OCI-LY1 (cell line): ENCODE results near the gene MICU1.
A peak's percentile ranks its signal among the peaks of the same experiment; 100 is the strongest.
"Not testable (repeated sequence)": the region's sequence is repeated elsewhere in the genome, so short reads cannot be mapped to it uniquely, and the experiment has no call there.

Source experiments
- H2AFZ ChIP-seq: fragments of 200-600 bp; sonication (generic), shearing (Covaris generic); 2 replicates; pipeline ENCODE4 v1.6.0; 2014; ENCODE audit warnings: antibody characterized with exemption, mild to moderate bottlenecking, low read length
- H3F3A ChIP-seq: fragments of 200-600 bp; sonication (generic), shearing (Covaris generic); 2 replicates; pipeline ENCODE4 v1.6.0; 2014; ENCODE audit warnings: mild to moderate bottlenecking, antibody characterized with exemption, low read length, moderate library complexity; ENCODE audit not compliant: insufficient read depth
- H3K27ac ChIP-seq: fragments of 200-600 bp; sonication (generic); 2 replicates; pipeline ENCODE4 v1.5.1; 2014; ENCODE audit warnings: low read length, mixed run types, mild to moderate bottlenecking, low read depth; ENCODE audit not compliant: poor library complexity, severe bottlenecking
- H3K27me3 ChIP-seq: fragments of 200-600 bp; sonication (generic); 2 replicates; pipeline ENCODE4 v1.6.0; 2014; ENCODE audit warnings: antibody characterized with exemption, mild to moderate bottlenecking, low read length, moderate library complexity; ENCODE audit not compliant: insufficient read depth
- H3K36me3 ChIP-seq: fragments of 200-600 bp; sonication (generic); 2 replicates; pipeline ENCODE4 v1.6.1; 2014; ENCODE audit warnings: mild to moderate bottlenecking, antibody characterized with exemption, low read length, moderate library complexity, mixed read lengths; ENCODE audit not compliant: insufficient read depth
- H3K4me1 ChIP-seq: fragments of 200-600 bp; sonication (generic); 2 replicates; pipeline ENCODE4 v1.5.1; 2014; ENCODE audit warnings: mild to moderate bottlenecking, low read length, moderate library complexity; ENCODE audit not compliant: insufficient read depth, severe bottlenecking
- H3K4me2 ChIP-seq: fragments of 200-600 bp; sonication (generic), shearing (Covaris generic); 2 replicates; pipeline ENCODE4 v1.6.1; 2014; ENCODE audit warnings: low read length
- H3K4me3 ChIP-seq: fragments of 200-600 bp; sonication (generic); 2 replicates; pipeline ENCODE4 v1.5.1; 2014; ENCODE audit warnings: low read length, low read depth, mild to moderate bottlenecking, mixed read lengths; ENCODE audit not compliant: poor library complexity, severe bottlenecking
- H3K79me2 ChIP-seq: fragments of 200-600 bp; shearing (Covaris generic); 2 replicates; pipeline ENCODE4 v1.6.1; 2016; ENCODE audit warnings: mixed run types, low read length, mixed read lengths; ENCODE audit not compliant: insufficient read depth
- H3K9ac ChIP-seq: fragments of 200-600 bp; sonication (generic), shearing (Covaris generic); 2 replicates; pipeline ENCODE4 v1.6.1; 2014; ENCODE audit warnings: mild to moderate bottlenecking, low read length, mixed read lengths
- H3K9me2 ChIP-seq: fragments of 200-600 bp; sonication (generic), shearing (Covaris generic); 2 replicates; pipeline ENCODE4 v1.6.1; 2014; ENCODE audit warnings: low read depth, mild to moderate bottlenecking, low read length, mixed read lengths
- H3K9me3 ChIP-seq: fragments of 200-600 bp; shearing (Covaris generic); 2 replicates; pipeline ENCODE4 v1.6.1; 2014; ENCODE audit warnings: low read length, mixed read lengths
- H4K20me1 ChIP-seq: fragments of 200-600 bp; sonication (generic), shearing (Covaris generic); 2 replicates; pipeline ENCODE4 v1.6.0; 2016; ENCODE audit warnings: mild to moderate bottlenecking, low read length; ENCODE audit not compliant: insufficient read depth
- EZH2 ChIP-seq: fragments of 200-600 bp; sonication (generic), shearing (Covaris generic); IDR thresholded peaks from 2 replicates; pipeline ENCODE4 v1.8.0; 2017; ENCODE audit warnings: borderline replicate concordance, mixed run types, mild to moderate bottlenecking, antibody characterized with exemption, low read length, moderate library complexity, mixed read lengths
- TF ChIP-seq, protein P1 (sequence below): fragments of 200-600 bp; sonication (generic), shearing (Covaris generic); IDR thresholded peaks from 2 replicates; pipeline ENCODE4 v1.5.1; 2017; ENCODE audit warnings: mild to moderate bottlenecking, antibody characterized with exemption, low read length, moderate library complexity, mixed read lengths

Gene MICU1

DNA sequence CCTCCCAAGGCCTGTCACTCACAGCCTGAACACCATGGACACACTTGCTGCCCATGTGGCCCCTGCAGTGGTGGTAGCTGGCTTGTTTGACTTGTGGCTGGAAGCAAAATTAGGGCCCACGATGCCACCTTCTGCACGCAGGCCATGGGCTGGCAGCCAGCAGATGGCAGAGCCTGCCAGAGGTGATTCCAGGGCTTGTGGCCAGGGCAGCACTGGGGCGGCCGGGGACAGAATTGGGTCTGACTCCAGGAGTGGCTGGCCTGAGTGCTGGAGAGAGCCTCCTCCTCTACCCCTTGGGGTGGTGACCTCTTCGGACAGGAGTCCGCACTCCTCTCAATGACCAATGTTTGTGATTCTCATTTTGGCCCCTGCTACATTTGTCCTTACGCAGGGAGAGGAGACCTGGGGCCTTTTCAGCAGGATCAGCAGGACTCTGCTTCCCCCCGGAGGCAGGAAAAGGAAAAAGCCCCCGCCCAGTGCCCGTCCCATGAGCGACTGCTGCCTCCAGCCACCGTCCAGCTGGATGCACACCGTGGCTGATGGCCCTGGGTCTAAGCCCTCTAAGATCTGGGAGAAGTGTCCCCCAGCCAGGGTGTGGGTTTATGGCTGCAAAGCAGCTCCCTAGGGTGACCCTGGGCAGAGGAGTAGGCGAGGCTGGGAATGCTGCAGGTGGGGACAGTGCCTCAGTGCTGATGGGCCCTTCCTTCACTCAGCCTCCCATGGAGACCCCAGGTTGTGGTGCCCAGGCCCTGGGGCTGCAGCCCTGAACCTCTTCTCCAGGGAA lies 297.6 kb downstream of the MICU1 start:
- no peaks in the 10 kb centered on the region for H3K9me3 ChIP-seq
- no peak overlapping the region for H2AFZ ChIP-seq
- no peaks in the 10 kb centered on the region for H3K27me3 ChIP-seq
- H3K4me1 ChIP-seq, result peaks cover 61% of the 10 kb centered on the region
- H3K4me3 ChIP-seq, result no peak overlapping the region
- H4K20me1 ChIP-seq, result no peaks in the 10 kb centered on the region
- peak overlapping the region; percentile 63; the same call in 1 of the 2 replicates for H3K4me2 ChIP-seq
- no peaks in the 10 kb centered on the region for H3K79me2 ChIP-seq
- TF ChIP-seq EZH2, result no peak
- TF ChIP-seq, protein P1, sequence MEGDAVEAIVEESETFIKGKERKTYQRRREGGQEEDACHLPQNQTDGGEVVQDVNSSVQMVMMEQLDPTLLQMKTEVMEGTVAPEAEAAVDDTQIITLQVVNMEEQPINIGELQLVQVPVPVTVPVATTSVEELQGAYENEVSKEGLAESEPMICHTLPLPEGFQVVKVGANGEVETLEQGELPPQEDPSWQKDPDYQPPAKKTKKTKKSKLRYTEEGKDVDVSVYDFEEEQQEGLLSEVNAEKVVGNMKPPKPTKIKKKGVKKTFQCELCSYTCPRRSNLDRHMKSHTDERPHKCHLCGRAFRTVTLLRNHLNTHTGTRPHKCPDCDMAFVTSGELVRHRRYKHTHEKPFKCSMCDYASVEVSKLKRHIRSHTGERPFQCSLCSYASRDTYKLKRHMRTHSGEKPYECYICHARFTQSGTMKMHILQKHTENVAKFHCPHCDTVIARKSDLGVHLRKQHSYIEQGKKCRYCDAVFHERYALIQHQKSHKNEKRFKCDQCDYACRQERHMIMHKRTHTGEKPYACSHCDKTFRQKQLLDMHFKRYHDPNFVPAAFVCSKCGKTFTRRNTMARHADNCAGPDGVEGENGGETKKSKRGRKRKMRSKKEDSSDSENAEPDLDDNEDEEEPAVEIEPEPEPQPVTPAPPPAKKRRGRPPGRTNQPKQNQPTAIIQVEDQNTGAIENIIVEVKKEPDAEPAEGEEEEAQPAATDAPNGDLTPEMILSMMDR, result peak; percentile 46; the same call in 1 of the 2 replicates
- H3K9me2 ChIP-seq, result no peaks in the 10 kb centered on the region
- 0 out of 2 replicates have a peak, but pooled peaks cover 2% of the 10 kb centered on the region for H3F3A ChIP-seq
- H3K27ac ChIP-seq, result peak overlapping the region; percentile 97
- no peaks in the 10 kb centered on the region for H3K36me3 ChIP-seq
- H3K9ac ChIP-seq, result peak overlapping the region; percentile 72; the same call in 1 of the 2 replicates

DNA sequence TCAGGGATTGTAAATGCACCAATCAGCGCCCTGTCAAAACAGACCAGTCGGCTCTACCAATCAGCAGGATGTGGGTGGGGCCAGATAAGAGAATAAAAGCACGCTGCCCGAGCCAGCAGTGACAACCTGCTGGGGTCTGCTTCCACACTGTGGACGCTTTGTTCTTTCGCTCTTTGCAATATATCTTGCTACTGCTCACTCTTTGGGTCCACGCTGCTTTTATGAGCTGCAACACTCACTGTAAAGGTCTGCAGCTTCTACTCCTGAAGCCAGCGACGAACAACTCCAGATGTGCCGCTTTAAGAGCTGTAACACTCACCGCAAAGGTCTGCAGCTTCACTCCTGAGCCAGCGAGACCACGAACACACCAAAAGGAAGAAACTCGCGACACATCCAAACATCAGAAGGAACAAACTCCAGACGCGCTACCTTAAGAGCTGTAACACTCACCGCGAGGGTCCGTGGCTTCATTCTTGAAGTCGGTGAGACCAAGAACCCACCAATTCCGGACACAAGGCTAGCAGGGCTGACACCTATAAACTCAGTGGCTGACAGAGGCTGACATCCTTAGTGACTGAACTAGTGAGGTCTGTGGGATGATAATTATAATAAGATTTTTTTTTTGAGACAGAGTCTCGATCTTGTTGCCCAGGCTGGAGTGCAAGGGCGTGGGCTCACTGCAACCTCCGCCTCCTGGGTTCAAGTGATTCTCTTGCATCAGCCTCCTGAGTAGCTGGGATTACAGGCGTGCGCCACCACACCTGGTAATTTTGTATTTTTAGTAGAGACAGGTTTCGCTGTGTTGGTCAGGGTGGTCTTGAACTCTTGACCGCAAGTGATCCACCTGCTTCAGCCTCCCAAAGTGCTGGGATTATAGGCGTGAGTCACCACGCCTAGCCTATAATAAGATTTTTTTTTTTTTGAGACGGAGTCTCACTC lies 298.9 kb downstream of the MICU1 start:
- H3K36me3 ChIP-seq, H3K9me3 ChIP-seq, H3F3A ChIP-seq, H3K4me2 ChIP-seq, H3K9me2 ChIP-seq, H4K20me1 ChIP-seq, H3K27me3 ChIP-seq, H3K79me2 ChIP-seq, H3K4me3 ChIP-seq, H2AFZ ChIP-seq, H3K9ac ChIP-seq: not testable (repeated sequence)
- Histone ChIP-seq H3K27ac (peak overlapping the region; percentile 5), H3K4me1 (peaks cover 62% of the 10 kb centered on the region)

DNA sequence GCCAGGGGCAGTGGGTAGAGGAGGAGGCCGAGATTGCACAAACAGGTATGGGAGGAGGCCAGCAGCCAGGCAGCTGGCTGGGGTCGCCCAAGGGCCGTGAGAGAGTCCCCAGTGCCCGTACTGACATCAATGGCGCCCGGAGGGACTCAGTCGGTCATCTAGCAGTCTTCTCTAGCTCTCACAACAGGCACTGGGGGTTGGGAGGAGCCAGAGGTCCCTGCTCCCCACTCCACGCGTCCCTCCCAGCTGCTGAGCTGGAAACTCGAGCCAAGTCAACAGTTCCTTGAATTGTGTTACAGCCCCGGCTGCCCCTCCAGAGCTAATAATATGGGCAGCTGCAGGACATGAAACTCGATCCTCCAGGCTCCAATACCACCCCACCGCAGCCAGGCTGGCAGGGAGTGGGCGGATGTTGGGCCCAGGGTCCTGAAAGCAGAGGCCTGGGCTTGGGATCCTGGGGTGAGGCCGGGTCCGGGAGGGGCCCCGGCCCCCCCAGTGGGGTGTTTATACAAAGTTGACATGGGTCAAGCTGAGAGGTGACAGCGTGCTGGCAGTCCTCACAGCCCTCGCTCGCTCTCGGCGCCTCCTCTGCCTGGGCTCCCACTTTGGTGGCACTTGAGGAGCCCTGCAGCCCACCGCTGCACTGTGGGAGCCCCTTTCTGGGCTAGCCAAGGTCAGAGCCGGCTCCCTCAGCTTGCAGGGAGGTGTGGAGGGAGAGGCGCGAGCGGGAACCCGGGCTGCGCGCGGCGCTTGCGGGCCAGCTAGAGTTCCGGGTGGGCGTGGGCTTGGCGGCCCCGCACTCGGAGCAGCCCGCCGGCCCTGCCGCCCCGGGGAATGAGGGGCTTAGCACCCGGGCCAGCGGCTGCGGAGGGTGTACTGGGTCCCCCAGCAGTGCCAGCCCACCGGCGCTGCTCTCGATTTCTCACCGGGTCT lies 300.4 kb downstream of the MICU1 start:
- H3F3A ChIP-seq, H3K9me2 ChIP-seq, H2AFZ ChIP-seq, H3K9me3 ChIP-seq, H4K20me1 ChIP-seq, H3K79me2 ChIP-seq, H3K27me3 ChIP-seq, H3K4me3 ChIP-seq, H3K4me2 ChIP-seq, H3K36me3 ChIP-seq, H3K9ac ChIP-seq: not testable (repeated sequence)
- peaks cover 62% of the 10 kb centered on the region for H3K4me1 ChIP-seq
- H3K27ac ChIP-seq, result peak overlapping the region; percentile 23
